Measurements from ENCODE around the gene YWHAE. TPM values are rescaled to one million over a fixed set of nuclear protein-coding genes. Genes with fewer than 3 reads are reported as not detected.
"Not testable (repeated sequence)": the region's sequence is repeated elsewhere in the genome, so short reads cannot be mapped to it uniquely, and the experiment has no call there.

Gene YWHAE
- total and polyA plus RNA-seq, 7 donors, result 641 to 927 (median 820) TPM

DNA sequence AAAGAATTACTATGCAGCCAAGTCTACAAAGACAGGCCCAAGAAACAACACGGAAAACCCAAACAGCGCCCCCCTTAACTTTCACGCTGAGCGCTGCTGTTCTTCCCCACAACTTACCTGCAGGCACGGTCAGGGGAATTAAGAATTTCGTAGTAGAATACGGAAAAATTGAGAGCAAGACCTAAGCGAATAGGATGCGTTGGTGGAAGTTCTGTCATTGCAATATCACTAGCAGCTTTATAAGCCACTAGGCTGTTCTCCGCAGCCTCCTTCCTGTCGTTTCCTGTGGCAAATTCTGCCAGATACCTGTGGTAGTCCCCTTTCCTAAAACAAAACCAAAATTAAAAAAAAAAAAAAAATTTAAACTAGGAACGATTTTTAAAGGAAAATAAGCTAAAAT lies 39.0 kb downstream of the YWHAE start:
- 66 to 73% (median 69%) methylated on average over 12 of the region's 12 CpGs for WGBS, 3 donors
- peak overlapping the region; percentile 74 for H3K27ac ChIP-seq
- ATAC-seq (no peak), DNase-seq (no peak)
- no peaks in the 10 kb centered on the region for H3K27me3 ChIP-seq (ENCODE audit: insufficient read depth in 3 of 3, low read length in 2 of 3)
- H3K4me3 ChIP-seq, result no peak overlapping the region
- H3K9me3 ChIP-seq, result no peaks in the 10 kb centered on the region
- TF ChIP-seq, protein P1, sequence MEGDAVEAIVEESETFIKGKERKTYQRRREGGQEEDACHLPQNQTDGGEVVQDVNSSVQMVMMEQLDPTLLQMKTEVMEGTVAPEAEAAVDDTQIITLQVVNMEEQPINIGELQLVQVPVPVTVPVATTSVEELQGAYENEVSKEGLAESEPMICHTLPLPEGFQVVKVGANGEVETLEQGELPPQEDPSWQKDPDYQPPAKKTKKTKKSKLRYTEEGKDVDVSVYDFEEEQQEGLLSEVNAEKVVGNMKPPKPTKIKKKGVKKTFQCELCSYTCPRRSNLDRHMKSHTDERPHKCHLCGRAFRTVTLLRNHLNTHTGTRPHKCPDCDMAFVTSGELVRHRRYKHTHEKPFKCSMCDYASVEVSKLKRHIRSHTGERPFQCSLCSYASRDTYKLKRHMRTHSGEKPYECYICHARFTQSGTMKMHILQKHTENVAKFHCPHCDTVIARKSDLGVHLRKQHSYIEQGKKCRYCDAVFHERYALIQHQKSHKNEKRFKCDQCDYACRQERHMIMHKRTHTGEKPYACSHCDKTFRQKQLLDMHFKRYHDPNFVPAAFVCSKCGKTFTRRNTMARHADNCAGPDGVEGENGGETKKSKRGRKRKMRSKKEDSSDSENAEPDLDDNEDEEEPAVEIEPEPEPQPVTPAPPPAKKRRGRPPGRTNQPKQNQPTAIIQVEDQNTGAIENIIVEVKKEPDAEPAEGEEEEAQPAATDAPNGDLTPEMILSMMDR (IDR thresholded peaks at IDR 0.05), result no peak
- H3K4me1 ChIP-seq, result peaks cover 54% of the 10 kb centered on the region
- H3K36me3 ChIP-seq (ENCODE audit: insufficient read depth in 1 of 2, low read depth in 1 of 2), result peaks cover 10 to 61% of the 10 kb centered on the region in 2 donors
- intact Hi-C loops (cut with DNase I), result loop anchor here (5.0 kb wide), 1 partner anchor 36 kb away; no protein-coding TSS in a partner anchor

DNA sequence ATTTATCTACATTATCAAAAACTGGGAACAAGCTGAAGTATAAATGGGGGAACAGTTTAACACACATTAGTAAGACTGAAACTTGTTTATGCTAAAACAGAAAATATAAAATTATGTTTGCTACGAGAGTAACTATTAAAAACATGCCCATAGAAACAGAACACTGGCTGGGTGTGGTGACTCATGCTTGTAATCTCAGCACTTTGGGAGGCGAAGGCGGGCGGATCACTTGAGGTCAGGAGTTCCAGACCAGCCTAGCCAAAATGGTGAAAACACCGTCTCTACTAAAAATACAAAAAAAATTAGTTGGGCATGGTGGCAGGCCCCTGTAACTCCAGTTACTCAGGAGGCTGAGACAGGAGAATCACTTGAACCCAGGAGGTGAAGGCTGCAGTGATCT lies 39.7 kb downstream of the YWHAE start:
- H3K27ac ChIP-seq, result peak overlapping the region; percentile 74
- ATAC-seq, result peak in 2 of 4 donors; percentile 54 to 58
- H3K4me1 ChIP-seq, result peaks cover 47% of the 10 kb centered on the region
- WGBS, 3 donors, result 26 to 55% (median 32%) methylated on average over 5 of the region's 5 CpGs
- H3K27me3 ChIP-seq (ENCODE audit: insufficient read depth in 3 of 3, low read length in 2 of 3); H3K4me3 ChIP-seq; H3K9me3 ChIP-seq: not testable (repeated sequence)
- DNase-seq, result peak in 1 of 2 donors; percentile 37
- intact Hi-C loops (cut with DNase I), result loop anchor here (5.0 kb wide), 1 partner anchor 37 kb away; no protein-coding TSS in a partner anchor
- H3K36me3 ChIP-seq (ENCODE audit: insufficient read depth in 1 of 2, low read depth in 1 of 2), result peaks cover 10 to 67% of the 10 kb centered on the region in 2 donors

DNA sequence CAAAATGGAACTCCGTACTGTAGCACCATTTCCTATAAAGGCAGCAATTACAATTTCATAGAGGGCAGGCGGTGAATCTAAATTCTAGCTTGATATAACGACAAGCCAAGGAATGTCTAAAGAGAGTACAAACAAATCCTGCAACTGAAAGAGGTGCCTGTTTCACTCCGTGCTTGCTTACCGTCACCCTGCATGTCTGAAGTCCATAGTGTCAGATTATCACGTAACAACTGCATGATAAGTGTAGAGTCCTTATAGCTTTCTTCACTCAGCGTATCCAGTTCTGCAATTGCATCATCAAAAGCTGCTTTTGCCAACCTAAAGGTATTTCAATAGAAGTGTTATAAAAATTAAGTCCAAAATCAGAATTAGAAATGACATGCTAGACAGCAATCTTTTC lies 46.0 kb downstream of the YWHAE start:
- WGBS, 3 donors, result 45 to 86% (median 57%) methylated on average over 7 of the region's 7 CpGs
- intact Hi-C loops (cut with DNase I), result no loop called here
- Histone ChIP-seq H3K9me3 (no peaks in the 10 kb centered on the region), H3K27me3 (ENCODE audit: insufficient read depth in 3 of 3, low read length in 2 of 3) (no peaks in the 10 kb centered on the region), H3K4me3 (no peak overlapping the region), H3K36me3 (ENCODE audit: insufficient read depth in 1 of 2, low read depth in 1 of 2) (peaks cover 6 to 84% of the 10 kb centered on the region in 2 donors), H3K4me1 (peaks cover 13% of the 10 kb centered on the region), H3K27ac (peak overlapping the region; percentile 51)
- ATAC-seq (peak; percentile 72 to 81 (median 78)), DNase-seq (no peak)
- TF ChIP-seq, protein P1 (IDR thresholded peaks at IDR 0.05), result no peak

DNA sequence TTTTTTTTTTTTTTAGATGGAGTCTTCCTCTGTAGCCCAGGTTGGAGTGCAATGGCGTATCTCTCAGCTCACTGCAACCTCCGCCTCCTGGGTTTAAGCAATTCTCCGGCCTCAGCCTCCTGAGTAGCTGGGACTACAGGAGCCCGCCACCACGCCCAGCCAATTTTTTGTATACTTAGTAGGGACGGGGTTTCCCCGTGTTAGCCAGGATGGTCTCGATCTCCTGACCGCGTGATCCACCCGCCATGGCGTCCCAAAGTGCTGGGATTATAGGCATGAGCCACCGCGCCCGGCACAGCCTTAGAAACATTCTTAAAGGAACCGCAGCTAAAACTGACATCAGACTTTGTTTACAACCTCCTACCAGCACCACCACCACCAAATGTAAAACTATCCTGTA lies 47.5 kb downstream of the YWHAE start:
- 79 to 89% (median 86%) methylated on average over 16 of the region's 16 CpGs for WGBS, 3 donors
- H3K9me3 ChIP-seq; intact Hi-C loops (cut with DNase I); DNase-seq; H3K27me3 ChIP-seq (ENCODE audit: insufficient read depth in 3 of 3, low read length in 2 of 3); H3K4me3 ChIP-seq; H3K27ac ChIP-seq; ATAC-seq: not testable (repeated sequence)
- peaks cover 4 to 83% of the 10 kb centered on the region in 2 donors for H3K36me3 ChIP-seq (ENCODE audit: insufficient read depth in 1 of 2, low read depth in 1 of 2)
- peaks cover 25% of the 10 kb centered on the region for H3K4me1 ChIP-seq

DNA sequence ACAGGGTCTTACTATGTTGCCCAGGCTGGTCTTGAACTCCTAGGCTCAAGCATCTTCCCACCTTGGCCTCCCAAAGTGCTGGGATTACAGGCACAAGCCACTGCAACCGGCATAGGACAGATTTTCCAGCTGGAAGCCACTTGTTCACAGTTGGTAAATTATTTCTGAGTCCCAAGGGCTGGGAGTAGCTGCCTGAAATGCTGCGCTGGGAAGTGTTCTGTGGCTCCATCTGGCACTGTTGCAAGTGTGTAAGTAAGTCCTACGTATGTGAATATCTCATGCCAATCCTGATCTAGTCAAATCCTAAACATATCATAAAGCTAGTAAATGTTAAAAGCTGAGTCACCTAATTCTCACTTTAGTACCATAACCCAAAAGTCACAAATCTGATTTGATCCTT lies 48.1 kb downstream of the YWHAE start:
- H3K27ac ChIP-seq, result no peak overlapping the region
- peaks cover 4 to 81% of the 10 kb centered on the region in 2 donors for H3K36me3 ChIP-seq (ENCODE audit: insufficient read depth in 1 of 2, low read depth in 1 of 2)
- H3K9me3 ChIP-seq, result no peaks in the 10 kb centered on the region
- DNase-seq (no peak), ATAC-seq (no peak)
- H3K4me1 ChIP-seq, result peaks cover 30% of the 10 kb centered on the region
- WGBS, 3 donors, result 51 to 62% (median 59%) methylated on average over 3 of the region's 3 CpGs
- TF ChIP-seq, protein P1 (IDR thresholded peaks at IDR 0.05), result no peak
- intact Hi-C loops (cut with DNase I), result no loop called here
- H3K27me3 ChIP-seq (ENCODE audit: insufficient read depth in 3 of 3, low read length in 2 of 3), result no peaks in the 10 kb centered on the region
- no peak overlapping the region for H3K4me3 ChIP-seq

DNA sequence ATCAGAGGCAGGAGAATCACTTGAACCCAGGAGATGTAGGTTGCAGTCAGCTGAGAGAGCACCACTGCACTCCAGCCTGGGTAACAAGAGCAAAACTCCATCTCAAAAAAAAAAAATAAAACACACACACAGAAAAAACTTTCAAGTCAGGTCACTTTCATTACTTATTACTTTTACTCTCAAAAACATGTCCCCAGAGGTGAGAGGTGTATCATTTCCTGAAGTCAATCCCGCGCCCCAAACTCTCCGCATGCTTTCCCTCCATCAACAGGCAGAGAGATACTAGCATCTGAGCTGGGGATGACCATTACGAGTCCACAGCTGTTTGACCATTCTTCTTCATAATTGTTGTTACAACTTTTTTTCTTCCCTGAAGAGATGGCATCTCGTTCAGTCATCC lies 48.7 kb downstream of the YWHAE start:
- ATAC-seq (no peak), DNase-seq (no peak)
- 78 to 83% (median 81%) methylated on average over 5 of the region's 5 CpGs for WGBS, 3 donors
- TF ChIP-seq, protein P1 (IDR thresholded peaks at IDR 0.05), result no peak
- Histone ChIP-seq H3K27me3 (ENCODE audit: insufficient read depth in 3 of 3, low read length in 2 of 3) (no peaks in the 10 kb centered on the region), H3K36me3 (ENCODE audit: insufficient read depth in 1 of 2, low read depth in 1 of 2) (peaks cover 4 to 78% of the 10 kb centered on the region in 2 donors), H3K27ac (no peak overlapping the region), H3K4me3 (no peak overlapping the region), H3K4me1 (peaks cover 30% of the 10 kb centered on the region), H3K9me3 (no peaks in the 10 kb centered on the region)
- intact Hi-C loops (cut with DNase I), result no loop called here

Measured in psoas muscle (tissue), 8 donors.